ENCODE results near the gene DLGAP1.

GRCh38 chr18:3789525-3789924 is 665.6 kb downstream of the DLGAP1 start:
- TF ChIP-seq CTCF (IDR thresholded peaks at IDR 0.05; ENCODE audit: poor library complexity, severe bottlenecking) (no peak), POLR2AphosphoS5 (IDR thresholded peaks at IDR 0.05) (no peak), MXI1 (conservative IDR thresholded peaks at IDR 0.05; ENCODE audit: poor library complexity, severe bottlenecking) (no peak)

Measured in neural cell (in vitro differentiated cells).